Liver (tissue), 9 donors: Measurements from ENCODE around the gene MSL1. TPM values are rescaled to one million over a fixed set of nuclear protein-coding genes. Genes with fewer than 3 reads are reported as not detected.

ENCODE experiments used
- DNase-seq: peaks from one replicate; pipeline ENCODE4 v3.0.0-alpha.2; 2017; ENCODE audit warnings: low spot score
- H3K27ac ChIP-seq, 2 donors: one replicate each; pipeline ENCODE4 v1.7.0; 2013; ENCODE audit warnings: inconsistent platforms in 2 of 2, low read length in 2 of 2, control low read depth in 1 of 2, low read depth in 1 of 2, mild to moderate bottlenecking in 1 of 2
- H3K27me3 ChIP-seq, 4 donors: one replicate each; pipeline versions ENCODE4 v1.6.1 to v1.7.0; 2013; ENCODE audit warnings: low read length in 3 of 4, inconsistent platforms in 1 of 4, mild to moderate bottlenecking in 1 of 4, moderate library complexity in 1 of 4; ENCODE audit not compliant: control insufficient read depth in 4 of 4, insufficient read depth in 4 of 4
- H3K36me3 ChIP-seq, 4 donors: one replicate each; pipeline versions ENCODE4 v1.6.1 to v1.7.0; 2013; ENCODE audit warnings: low read length in 3 of 4, mild to moderate bottlenecking in 3 of 4, low read depth in 1 of 4, moderate library complexity in 1 of 4; ENCODE audit not compliant: control insufficient read depth in 4 of 4, insufficient read depth in 3 of 4
- H3K4me1 ChIP-seq, 4 donors: one replicate each; pipeline versions ENCODE4 v1.6.1 to v1.7.0; 2013; ENCODE audit warnings: low read length in 3 of 4, mild to moderate bottlenecking in 3 of 4, moderate library complexity in 1 of 4; ENCODE audit not compliant: control insufficient read depth in 4 of 4, insufficient read depth in 4 of 4
- H3K4me3 ChIP-seq, 3 donors: one replicate each; pipeline versions ENCODE4 v1.6.1 to v1.7.0; 2013; ENCODE audit warnings: low read length in 3 of 3, control low read depth in 1 of 3, low read depth in 1 of 3, mild to moderate bottlenecking in 1 of 3
- H3K9ac ChIP-seq, 2 donors: one replicate each; pipeline ENCODE4 v1.7.0; 2013; ENCODE audit warnings: low read length in 2 of 2, mild to moderate bottlenecking in 2 of 2, moderate library complexity in 2 of 2, control low read depth in 1 of 2, low read depth in 1 of 2
- H3K9me3 ChIP-seq, 4 donors: one replicate each; pipeline versions ENCODE4 v1.6.1 to v1.7.0; 2013; ENCODE audit warnings: low read length in 3 of 4; ENCODE audit not compliant: control insufficient read depth in 4 of 4
- EGR1 ChIP-seq, 2 donors: IDR thresholded peaks; 2 replicates each; pipeline ENCODE4 v1.6.1; 2016 to 2018; ENCODE audit warnings: antibody characterized with exemption in 2 of 2, low read depth in 2 of 2
- FOXA1 ChIP-seq: IDR thresholded peaks from 2 replicates; pipeline ENCODE4 v1.6.1; 2016; ENCODE audit warnings: antibody characterized with exemption
- FOXA2 ChIP-seq: IDR thresholded peaks from 2 replicates; pipeline ENCODE4 v1.6.1; 2016; ENCODE audit warnings: antibody characterized with exemption
- GABPA ChIP-seq, 2 donors: IDR thresholded peaks in 1 of 2; conservative IDR thresholded peaks in 1 of 2; 2 replicates each; pipeline ENCODE4 v1.6.1; 2016; ENCODE audit warnings: antibody characterized with exemption in 2 of 2, mild to moderate bottlenecking in 1 of 2, moderate library complexity in 1 of 2
- HNF4A ChIP-seq, 2 donors: conservative IDR thresholded peaks; 2 replicates each; pipeline ENCODE4 v1.6.1; 2016; ENCODE audit warnings: antibody characterized with exemption in 2 of 2, mild to moderate bottlenecking in 2 of 2
- HNF4G ChIP-seq: IDR thresholded peaks from 2 replicates; pipeline ENCODE4 v1.6.1; 2016; ENCODE audit warnings: antibody characterized with exemption
- JUND ChIP-seq, 2 donors: IDR thresholded peaks; 2 replicates each; pipeline ENCODE4 v1.6.1; 2016; ENCODE audit warnings: antibody characterized with exemption in 2 of 2
- MAX ChIP-seq: IDR thresholded peaks from 2 replicates; pipeline ENCODE4 v1.6.1; 2016; ENCODE audit warnings: antibody characterized with exemption
- NR2F2 ChIP-seq: IDR thresholded peaks from 2 replicates; pipeline ENCODE4 v1.6.1; 2016; ENCODE audit warnings: antibody characterized with exemption
- RAD21 ChIP-seq, 2 donors: IDR thresholded peaks; 2 replicates each; pipeline ENCODE4 v1.6.1; 2016; ENCODE audit warnings: antibody characterized with exemption in 2 of 2, mild to moderate bottlenecking in 2 of 2
- REST ChIP-seq: IDR thresholded peaks from 2 replicates; pipeline ENCODE4 v1.6.1; 2016; ENCODE audit warnings: antibody characterized with exemption, mild to moderate bottlenecking
- RXRA ChIP-seq, 2 donors: IDR thresholded peaks; 2 replicates each; pipeline ENCODE4 v1.6.1; 2017 to 2018; ENCODE audit warnings: antibody characterized with exemption in 2 of 2, mild to moderate bottlenecking in 1 of 2
- SP1 ChIP-seq: IDR thresholded peaks from 2 replicates; pipeline ENCODE4 v1.6.1; 2018; ENCODE audit warnings: antibody characterized with exemption, mild to moderate bottlenecking
- TAF1 ChIP-seq: conservative IDR thresholded peaks from 2 replicates; pipeline ENCODE4 v1.6.1; 2016; ENCODE audit warnings: antibody characterized with exemption, mild to moderate bottlenecking
- YY1 ChIP-seq: IDR thresholded peaks from 2 replicates; pipeline ENCODE4 v1.6.1; 2016; ENCODE audit warnings: antibody characterized with exemption, mild to moderate bottlenecking
- WGBS: extraction: QIAGEN DNeasy Blood & Tissue Kit; methylation state at CpG from one replicate; pipeline ENCODE4 v1.1.7; 2013; 5-methylcytosine and 5-hydroxymethylcytosine counted together
- polyA plus RNA-seq, 2 donors: library from polyadenylated mRNA; stranded (reverse) in 1 of 2; unstranded in 1 of 2; fragments of 200-250 nt in 1 of 2; fragments of >200 nt in 1 of 2; fragmentation: Nextera tagmentation in 1 of 2; extraction: Ambion mirVana in 1 of 2; gene quantifications; one replicate each; pipeline versions ENCODE4 v1.2.1 to v1.2.3, GENCODE V29; 2013 to 2015
- total RNA-seq, 2 donors: library from RNA; depleted of rRNA; stranded (reverse); fragments of >200 nt; gene quantifications; one replicate each; pipeline ENCODE4 v1.2.3, GENCODE V29; 2014
- TF ChIP-seq, protein P1 (sequence below): IDR thresholded peaks from 2 replicates; pipeline ENCODE4 v1.6.1; 2016; ENCODE audit warnings: antibody characterized with exemption
- TF ChIP-seq, protein P2 (sequence below): fragments of 150-350 bp; IDR thresholded peaks from 2 replicates; pipeline ENCODE4 v1.5.1; 2017; ENCODE audit warnings: improper control_type of control experiment, low read depth, low read length; ENCODE audit not compliant: missing input control
- TF ChIP-seq, protein P3 (sequence below): IDR thresholded peaks from 2 replicates; pipeline ENCODE4 v1.6.1; 2016; ENCODE audit warnings: antibody characterized with exemption
- donor health status: healthy.
- donor health status: healthy.
- donor health status: healthy.
- donor health status: healthy.
- donor health status: healthy.

The MSL1 gene
- total and polyA plus RNA-seq, 4 donors: 7.9 to 43.7 (median 23.6) TPM

- H3K9ac ChIP-seq: no peak overlapping the region
- H3K36me3 ChIP-seq: peaks cover 5 to 28% (median 22%) of the 10 kb centered on the region in 4 donors
- no peaks in the 10 kb centered on the region for H3K9me3 ChIP-seq
- 54% methylated on average over 4 of the region's 4 CpGs for WGBS
- no peak overlapping the region for H3K4me3 ChIP-seq
- H3K4me1 ChIP-seq: peaks cover 10 to 30% (median 17%) of the 10 kb centered on the region in 4 donors
- H3K27me3 ChIP-seq: no peaks in the 10 kb centered on the region
- no peak for DNase-seq
- peak overlapping the region in 1 of 2 donors; percentile 29 for H3K27ac ChIP-seq
- TF ChIP-seq FOXA2 (peak; percentile 5), SP1 (peak; percentile 10), JUND (IDR thresholded peaks at IDR 0.05) (peak in 1 of 2 donors; percentile 69), MAX (peak; percentile 79), HNF4A (conservative IDR thresholded peaks at IDR 0.05) (peak; percentile 59 to 87), EGR1 (IDR thresholded peaks at IDR 0.05; ENCODE audit: low read depth in 2 of 2) (peak in 1 of 2 donors; percentile 36), YY1 (peak; percentile 58), GABPA (IDR thresholded peaks at IDR 0.05 in 1 of 2, conservative IDR thresholded peaks at IDR 0.05 in 1 of 2) (peak in 1 of 2 donors; percentile 13), FOXA1 (no peak), NR2F2 (no peak), RXRA (IDR thresholded peaks at IDR 0.05) (peak; percentile 22 to 85)
- TF ChIP-seq, protein P1, sequence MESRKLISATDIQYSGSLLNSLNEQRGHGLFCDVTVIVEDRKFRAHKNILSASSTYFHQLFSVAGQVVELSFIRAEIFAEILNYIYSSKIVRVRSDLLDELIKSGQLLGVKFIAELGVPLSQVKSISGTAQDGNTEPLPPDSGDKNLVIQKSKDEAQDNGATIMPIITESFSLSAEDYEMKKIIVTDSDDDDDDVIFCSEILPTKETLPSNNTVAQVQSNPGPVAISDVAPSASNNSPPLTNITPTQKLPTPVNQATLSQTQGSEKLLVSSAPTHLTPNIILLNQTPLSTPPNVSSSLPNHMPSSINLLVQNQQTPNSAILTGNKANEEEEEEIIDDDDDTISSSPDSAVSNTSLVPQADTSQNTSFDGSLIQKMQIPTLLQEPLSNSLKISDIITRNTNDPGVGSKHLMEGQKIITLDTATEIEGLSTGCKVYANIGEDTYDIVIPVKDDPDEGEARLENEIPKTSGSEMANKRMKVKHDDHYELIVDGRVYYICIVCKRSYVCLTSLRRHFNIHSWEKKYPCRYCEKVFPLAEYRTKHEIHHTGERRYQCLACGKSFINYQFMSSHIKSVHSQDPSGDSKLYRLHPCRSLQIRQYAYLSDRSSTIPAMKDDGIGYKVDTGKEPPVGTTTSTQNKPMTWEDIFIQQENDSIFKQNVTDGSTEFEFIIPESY: no peak
- TF ChIP-seq, protein P2, sequence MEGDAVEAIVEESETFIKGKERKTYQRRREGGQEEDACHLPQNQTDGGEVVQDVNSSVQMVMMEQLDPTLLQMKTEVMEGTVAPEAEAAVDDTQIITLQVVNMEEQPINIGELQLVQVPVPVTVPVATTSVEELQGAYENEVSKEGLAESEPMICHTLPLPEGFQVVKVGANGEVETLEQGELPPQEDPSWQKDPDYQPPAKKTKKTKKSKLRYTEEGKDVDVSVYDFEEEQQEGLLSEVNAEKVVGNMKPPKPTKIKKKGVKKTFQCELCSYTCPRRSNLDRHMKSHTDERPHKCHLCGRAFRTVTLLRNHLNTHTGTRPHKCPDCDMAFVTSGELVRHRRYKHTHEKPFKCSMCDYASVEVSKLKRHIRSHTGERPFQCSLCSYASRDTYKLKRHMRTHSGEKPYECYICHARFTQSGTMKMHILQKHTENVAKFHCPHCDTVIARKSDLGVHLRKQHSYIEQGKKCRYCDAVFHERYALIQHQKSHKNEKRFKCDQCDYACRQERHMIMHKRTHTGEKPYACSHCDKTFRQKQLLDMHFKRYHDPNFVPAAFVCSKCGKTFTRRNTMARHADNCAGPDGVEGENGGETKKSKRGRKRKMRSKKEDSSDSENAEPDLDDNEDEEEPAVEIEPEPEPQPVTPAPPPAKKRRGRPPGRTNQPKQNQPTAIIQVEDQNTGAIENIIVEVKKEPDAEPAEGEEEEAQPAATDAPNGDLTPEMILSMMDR: no peak
Observed at GRCh38 chr17:40173091-40173777, 51.5 kb downstream of the MSL1 start.

DNA sequence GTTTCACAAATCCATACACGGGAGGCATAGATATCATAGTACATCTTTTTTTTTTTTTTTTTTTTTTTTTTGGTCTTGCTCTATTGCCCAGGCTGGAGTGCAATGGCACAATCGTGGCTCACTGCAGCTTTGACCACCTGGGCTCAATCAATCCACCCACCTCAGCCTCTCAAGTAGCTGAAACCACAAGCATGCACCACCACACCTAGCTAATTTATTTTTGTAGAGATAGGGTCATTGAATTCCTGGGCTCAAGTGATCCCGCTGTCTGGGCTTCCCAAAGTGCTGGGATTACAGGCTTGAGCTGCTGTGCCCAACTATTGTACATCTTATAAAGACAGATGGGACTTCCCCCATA, 52.0 kb downstream of the MSL1 start:
- no peak for DNase-seq
- peaks cover 3 to 27% (median 22%) of the 10 kb centered on the region in 4 donors for H3K36me3 ChIP-seq
- 50% methylated on average over 3 of the region's 3 CpGs for WGBS
- H3K9me3 ChIP-seq: no peaks in the 10 kb centered on the region
- no peak overlapping the region for H3K9ac ChIP-seq
- no peaks in the 10 kb centered on the region for H3K27me3 ChIP-seq
- H3K27ac ChIP-seq: no peak overlapping the region
- peaks cover 11 to 30% (median 18%) of the 10 kb centered on the region in 4 donors for H3K4me1 ChIP-seq
- no peak for TF ChIP-seq SP1
- TF ChIP-seq TAF1: no peak
- no peak for TF ChIP-seq YY1
- TF ChIP-seq, protein P1: no peak
- no peak for TF ChIP-seq NR2F2
- no peak for TF ChIP-seq RAD21 (IDR thresholded peaks at IDR 0.05)
- TF ChIP-seq, protein P2: no peak
- no peak for TF ChIP-seq FOXA2
- no peak for TF ChIP-seq REST
- TF ChIP-seq HNF4G: no peak
- TF ChIP-seq MAX: no peak
- TF ChIP-seq HNF4A (conservative IDR thresholded peaks at IDR 0.05): no peak
- TF ChIP-seq, protein P3, sequence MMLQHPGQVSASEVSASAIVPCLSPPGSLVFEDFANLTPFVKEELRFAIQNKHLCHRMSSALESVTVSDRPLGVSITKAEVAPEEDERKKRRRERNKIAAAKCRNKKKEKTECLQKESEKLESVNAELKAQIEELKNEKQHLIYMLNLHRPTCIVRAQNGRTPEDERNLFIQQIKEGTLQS: no peak
- no peak overlapping the region for H3K4me3 ChIP-seq
